ENCODE results near the gene PPT1. TPM values are rescaled to one million over a fixed set of nuclear protein-coding genes. Genes with fewer than 3 reads are reported as not detected.

PPT1 gene
- total RNA-seq, 3 donors from 2014 or later, result 16.7 to 63.1 (median 39.1) TPM

DNA sequence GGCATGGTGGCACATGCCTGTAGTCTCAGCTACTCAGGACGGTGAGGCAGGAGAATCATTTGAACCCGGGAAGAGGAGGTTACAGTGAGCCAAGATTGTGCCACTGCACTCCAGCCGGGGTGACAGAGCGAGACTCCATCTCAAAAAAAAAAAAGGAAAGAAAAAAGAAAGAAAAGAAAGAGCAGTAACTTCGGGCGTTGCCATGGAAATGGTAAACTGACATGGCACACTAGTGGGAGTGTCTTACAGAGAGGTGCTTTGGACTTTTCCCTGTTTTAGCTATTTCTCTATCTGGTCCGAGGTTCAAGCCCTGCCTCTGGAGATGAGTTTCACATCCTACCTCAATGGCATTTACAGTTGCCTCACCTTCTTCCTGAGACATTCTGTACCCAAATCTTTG, 23.1 kb upstream of the PPT1 start:
- intact Hi-C loops (cut with DNase I, micrococcal nuclease), result no loop called here
- Histone ChIP-seq H3K9me3 (no peaks in the 10 kb centered on the region), H3K4me3 (no peak overlapping the region), H3K36me3 (ENCODE audit: low read depth) (no peaks in the 10 kb centered on the region), H3K4me1 (ENCODE audit: low read depth) (no peaks in the 10 kb centered on the region)
- TF ChIP-seq, protein P1, sequence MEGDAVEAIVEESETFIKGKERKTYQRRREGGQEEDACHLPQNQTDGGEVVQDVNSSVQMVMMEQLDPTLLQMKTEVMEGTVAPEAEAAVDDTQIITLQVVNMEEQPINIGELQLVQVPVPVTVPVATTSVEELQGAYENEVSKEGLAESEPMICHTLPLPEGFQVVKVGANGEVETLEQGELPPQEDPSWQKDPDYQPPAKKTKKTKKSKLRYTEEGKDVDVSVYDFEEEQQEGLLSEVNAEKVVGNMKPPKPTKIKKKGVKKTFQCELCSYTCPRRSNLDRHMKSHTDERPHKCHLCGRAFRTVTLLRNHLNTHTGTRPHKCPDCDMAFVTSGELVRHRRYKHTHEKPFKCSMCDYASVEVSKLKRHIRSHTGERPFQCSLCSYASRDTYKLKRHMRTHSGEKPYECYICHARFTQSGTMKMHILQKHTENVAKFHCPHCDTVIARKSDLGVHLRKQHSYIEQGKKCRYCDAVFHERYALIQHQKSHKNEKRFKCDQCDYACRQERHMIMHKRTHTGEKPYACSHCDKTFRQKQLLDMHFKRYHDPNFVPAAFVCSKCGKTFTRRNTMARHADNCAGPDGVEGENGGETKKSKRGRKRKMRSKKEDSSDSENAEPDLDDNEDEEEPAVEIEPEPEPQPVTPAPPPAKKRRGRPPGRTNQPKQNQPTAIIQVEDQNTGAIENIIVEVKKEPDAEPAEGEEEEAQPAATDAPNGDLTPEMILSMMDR (IDR thresholded peaks at IDR 0.05), result no peak
- ATAC-seq (no peak), DNase-seq (no peak)

DNA sequence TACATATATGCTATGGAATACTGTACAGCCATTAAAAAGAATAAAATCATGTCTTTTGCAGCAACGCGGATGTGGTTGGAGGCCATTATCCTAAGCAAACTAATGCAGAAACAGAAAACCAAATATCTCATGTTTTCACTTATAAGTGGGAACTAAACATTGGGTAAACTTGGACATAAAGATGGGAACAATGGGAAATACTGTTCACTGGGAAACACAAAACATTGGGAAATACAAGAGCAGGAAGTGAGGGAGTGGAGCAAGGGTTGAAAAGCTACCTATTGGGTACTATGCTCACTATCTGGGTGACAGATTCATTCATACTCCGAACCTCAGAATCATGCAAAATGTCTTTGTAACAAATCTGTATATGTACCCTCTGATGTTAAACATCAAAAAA, 17.3 kb upstream of the PPT1 start:
- Histone ChIP-seq H3K4me1 (ENCODE audit: low read depth) (no peaks in the 10 kb centered on the region), H3K36me3 (ENCODE audit: low read depth) (no peaks in the 10 kb centered on the region), H3K4me3 (no peak overlapping the region), H3K9me3 (peaks cover 15% of the 10 kb centered on the region)
- intact Hi-C loops (cut with DNase I, micrococcal nuclease), result no loop called here
- TF ChIP-seq, protein P1 (IDR thresholded peaks at IDR 0.05), result no peak
- no peak for DNase-seq
- ATAC-seq, result no peak

DNA sequence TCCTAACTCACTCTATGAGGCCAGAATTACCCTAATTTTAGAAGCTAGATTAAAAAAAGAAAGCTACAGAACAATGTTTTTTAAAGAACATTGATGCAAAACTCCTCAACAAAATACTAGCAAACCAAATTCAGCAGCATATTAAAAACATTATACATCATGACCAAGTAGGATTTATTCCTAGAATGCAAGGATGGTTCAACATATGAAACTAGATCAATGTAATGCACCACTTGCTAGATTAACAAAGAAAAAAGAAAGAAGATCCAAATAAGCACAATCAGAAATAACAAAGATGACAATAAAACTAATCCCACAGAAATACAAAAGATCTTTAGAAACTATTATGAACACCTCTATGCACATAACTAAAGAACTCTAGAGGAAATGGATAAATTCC, 13.3 kb upstream of the PPT1 start:
- ATAC-seq (no peak), DNase-seq (no peak)
- peaks cover 15% of the 10 kb centered on the region for H3K9me3 ChIP-seq
- intact Hi-C loops (cut with DNase I, micrococcal nuclease), result no loop called here
- H3K4me3 ChIP-seq, result no peak overlapping the region
- no peaks in the 10 kb centered on the region for H3K36me3 ChIP-seq (ENCODE audit: low read depth)
- TF ChIP-seq, protein P1 (IDR thresholded peaks at IDR 0.05), result no peak
- H3K4me1 ChIP-seq (ENCODE audit: low read depth), result no peaks in the 10 kb centered on the region

DNA sequence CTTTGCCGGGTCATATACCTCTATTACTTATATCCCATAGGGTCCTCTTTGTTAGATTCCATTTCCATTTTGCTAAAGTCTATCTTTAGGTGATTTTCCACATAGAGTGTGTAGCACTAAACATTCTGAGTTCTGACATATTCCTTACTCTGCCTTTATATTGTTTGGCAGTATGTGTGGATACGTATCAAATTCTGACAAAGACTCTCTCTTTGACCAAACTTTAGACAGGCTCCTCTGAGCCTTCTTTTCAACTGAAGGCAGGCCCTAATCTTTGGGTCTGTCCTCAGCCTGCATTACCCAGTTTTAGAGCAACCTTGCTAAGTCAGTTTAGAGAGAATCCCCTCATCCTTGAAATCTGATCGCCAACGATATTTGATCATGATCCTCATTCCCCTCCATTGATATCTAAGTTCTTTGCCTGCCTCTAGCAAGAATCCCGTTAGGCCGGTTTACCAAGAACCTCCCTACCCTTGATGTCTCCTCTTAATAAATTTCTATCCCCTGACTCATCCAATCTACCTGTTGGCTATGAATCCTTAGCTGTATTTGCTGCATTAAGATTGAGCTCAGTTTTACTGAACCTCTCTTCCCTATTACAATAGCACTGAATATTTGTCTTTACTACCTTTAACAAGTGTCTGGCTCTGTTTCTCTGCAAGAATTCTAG, 10.4 kb upstream of the PPT1 start:
- TF ChIP-seq, protein P1 (IDR thresholded peaks at IDR 0.05), result no peak
- ATAC-seq, result no peak
- intact Hi-C loops (cut with DNase I, micrococcal nuclease), result no loop called here
- Histone ChIP-seq H3K4me1 (ENCODE audit: low read depth) (no peaks in the 10 kb centered on the region), H3K36me3 (ENCODE audit: low read depth) (no peaks in the 10 kb centered on the region), H3K9me3 (peaks cover 15% of the 10 kb centered on the region), H3K4me3 (no peak overlapping the region)
- DNase-seq, result no peak

DNA sequence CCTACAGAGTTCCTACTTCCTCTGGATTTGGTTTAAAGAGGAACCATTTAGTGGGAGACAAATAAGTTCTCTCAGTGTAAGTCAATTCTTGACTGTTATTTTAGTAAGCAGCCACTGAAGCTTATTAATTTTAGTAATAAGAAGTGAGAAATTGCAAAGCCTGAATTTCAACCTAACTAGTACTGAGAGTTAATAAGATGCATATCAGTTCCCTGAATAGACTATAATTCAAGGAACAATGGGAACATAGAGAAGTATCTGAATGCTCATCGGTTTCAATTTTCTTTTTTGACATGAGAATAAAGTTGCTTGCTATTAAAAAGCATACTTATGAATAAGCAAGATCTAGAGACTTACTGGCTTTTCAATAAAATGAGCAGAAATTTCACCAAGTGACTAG, 8.0 kb upstream of the PPT1 start:
- intact Hi-C loops (cut with DNase I, micrococcal nuclease), result no loop called here
- ATAC-seq (no peak), DNase-seq (no peak)
- TF ChIP-seq, protein P1 (IDR thresholded peaks at IDR 0.05), result no peak
- H3K4me1 ChIP-seq (ENCODE audit: low read depth), result no peaks in the 10 kb centered on the region
- H3K4me3 ChIP-seq, result no peak overlapping the region
- peaks cover 3% of the 10 kb centered on the region for H3K9me3 ChIP-seq
- H3K36me3 ChIP-seq (ENCODE audit: low read depth), result no peaks in the 10 kb centered on the region

DNA sequence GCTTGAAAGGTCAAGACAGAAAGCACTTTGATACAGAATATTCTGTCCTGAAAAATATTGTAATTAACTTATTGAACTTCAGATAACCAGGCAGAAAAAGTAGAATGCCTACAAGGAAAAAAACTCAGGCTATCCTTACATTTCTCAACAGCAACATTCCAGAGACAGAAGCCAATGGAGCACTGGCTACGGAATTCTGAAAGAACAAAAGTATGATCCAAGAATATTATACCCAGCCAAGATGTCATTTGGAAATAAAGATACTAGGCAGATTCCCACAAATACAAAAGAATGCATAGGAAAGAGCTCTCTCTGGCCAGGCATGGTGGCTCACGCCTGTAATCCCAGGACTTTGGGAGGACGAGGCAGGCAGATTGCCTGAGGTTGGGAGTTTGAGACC, 5.8 kb upstream of the PPT1 start:
- ATAC-seq (no peak), DNase-seq (no peak)
- intact Hi-C loops (cut with DNase I, micrococcal nuclease), result no loop called here
- H3K4me1 ChIP-seq (ENCODE audit: low read depth), result no peaks in the 10 kb centered on the region
- no peak overlapping the region for H3K4me3 ChIP-seq
- H3K36me3 ChIP-seq (ENCODE audit: low read depth), result no peaks in the 10 kb centered on the region
- H3K9me3 ChIP-seq, result no peaks in the 10 kb centered on the region
- TF ChIP-seq, protein P1 (IDR thresholded peaks at IDR 0.05), result no peak

Measured in mucosa of descending colon (tissue), 3 donors.